Measurements from ENCODE around the gene CCDC171.
"Not testable (repeated sequence)": the region's sequence is repeated elsewhere in the genome, so short reads cannot be mapped to it uniquely, and the experiment has no call there.

CCDC171 gene

DNA sequence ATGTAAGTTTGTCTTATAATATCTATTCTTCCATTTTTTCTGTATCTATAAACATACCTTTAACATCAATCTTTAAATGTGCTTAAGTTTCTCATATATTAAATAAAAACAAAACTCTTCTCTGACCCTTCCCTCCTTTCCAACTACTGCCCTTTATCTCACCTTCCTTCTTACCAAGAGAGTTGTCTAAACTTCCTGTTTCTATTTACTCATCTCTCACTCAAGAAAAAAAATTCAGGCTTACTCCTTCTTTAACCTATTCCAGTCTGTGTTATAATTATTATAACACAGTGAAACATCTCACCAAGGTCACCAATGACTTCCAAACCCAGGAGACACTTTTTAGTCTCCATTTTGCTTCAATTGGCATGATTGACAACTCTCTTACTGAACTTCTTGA is 140.9 kb downstream of the CCDC171 start:
- no peak for DNase-seq (ENCODE audit: low read depth in 1 of 2, low spot score in 1 of 2)

GRCh38 chr9:15696979-15697378 is 144.1 kb downstream of the CCDC171 start:
- no peak for DNase-seq (ENCODE audit: low read depth in 1 of 2, low spot score in 1 of 2)

GRCh38 chr9:15697446-15697851 is 144.6 kb downstream of the CCDC171 start:
- DNase-seq (ENCODE audit: low read depth in 1 of 2, low spot score in 1 of 2): no peak

DNA sequence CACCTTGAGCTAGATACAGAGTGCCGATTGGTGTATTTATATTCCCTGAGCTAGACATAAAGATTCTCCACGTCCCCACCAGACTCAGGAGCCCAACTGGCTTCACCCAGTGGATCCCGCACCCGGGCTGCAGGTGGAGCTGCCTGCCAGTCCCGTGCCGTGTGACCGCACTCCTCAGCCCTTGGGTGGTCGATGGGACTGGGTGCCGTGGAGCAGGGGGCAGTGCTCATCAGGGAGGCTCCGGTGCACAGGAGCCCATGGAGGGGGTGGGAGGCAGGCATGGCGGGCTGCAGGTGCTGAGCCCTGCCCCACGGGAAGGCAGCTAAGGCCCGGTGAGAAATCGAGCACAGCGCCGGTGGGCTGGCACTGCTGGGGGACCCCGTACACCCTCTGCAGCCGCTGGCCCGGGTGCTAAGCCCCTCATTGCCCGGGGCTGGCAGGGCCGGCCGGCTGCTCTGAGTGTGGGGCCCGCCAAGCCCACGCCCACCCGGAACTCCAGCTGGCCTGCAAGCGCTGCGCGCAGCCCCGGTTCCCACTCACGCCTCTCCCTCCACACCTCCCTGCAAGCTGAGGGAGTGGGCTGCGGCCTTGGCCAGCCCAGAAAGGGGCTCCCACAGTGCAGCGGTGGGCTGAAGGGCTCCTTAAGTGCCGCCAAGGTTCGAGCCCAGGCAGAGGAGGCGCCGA is 147.2 kb downstream of the CCDC171 start:
- DNase-seq (ENCODE audit: low read depth in 1 of 2, low spot score in 1 of 2): not testable (repeated sequence)

- no peak for DNase-seq (ENCODE audit: low read depth in 1 of 2, low spot score in 1 of 2)
These were observed 154.2 kb downstream of the CCDC171 start for GRCh38 chr9:15707000-15707399.

DNA sequence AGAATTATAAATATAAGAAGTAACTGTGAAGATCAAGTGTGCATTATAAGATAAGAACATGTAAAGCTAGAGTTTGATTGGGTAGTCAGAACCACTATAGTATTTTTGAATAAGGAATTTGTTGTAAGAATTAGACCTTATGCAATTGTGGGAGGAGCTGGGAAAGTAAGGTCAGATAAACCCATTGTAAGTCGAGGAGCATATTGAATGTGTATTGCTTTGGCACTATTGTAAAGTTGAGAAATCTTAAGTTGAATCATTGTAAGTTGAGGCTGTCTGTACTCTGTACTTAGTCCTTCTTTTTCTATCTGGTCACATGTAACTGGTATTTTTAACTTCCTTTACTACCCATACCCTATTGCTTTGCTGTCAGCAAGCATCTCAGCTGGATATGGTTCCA is 158.7 kb downstream of the CCDC171 start:
- no peak for DNase-seq (ENCODE audit: low read depth in 1 of 2, low spot score in 1 of 2)

DNA sequence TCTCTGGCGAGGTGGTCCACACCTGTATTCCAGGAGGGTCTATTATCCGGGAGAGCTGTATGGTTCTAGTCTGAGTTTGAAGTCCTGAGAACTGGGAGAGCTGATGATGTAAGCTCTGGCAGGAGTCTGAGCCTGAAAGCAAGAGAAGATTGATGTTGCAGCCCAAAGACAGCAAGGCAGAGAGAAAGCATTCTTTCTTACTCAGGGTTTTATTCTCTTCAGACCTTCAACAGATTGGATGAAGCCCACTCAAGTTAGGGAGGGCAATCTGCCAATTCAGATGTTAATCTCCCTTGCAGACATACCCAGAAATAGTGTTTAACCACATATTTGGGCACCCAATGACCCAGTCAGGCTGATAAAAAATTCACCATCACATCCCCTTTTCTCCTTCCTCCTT is 159.1 kb downstream of the CCDC171 start:
- no peak for DNase-seq (ENCODE audit: low read depth in 1 of 2, low spot score in 1 of 2)

- DNase-seq (ENCODE audit: low read depth in 1 of 2, low spot score in 1 of 2): no peak
These were observed 161.9 kb downstream of the CCDC171 start for GRCh38 chr9:15714746-15715145.

- no peak for DNase-seq (ENCODE audit: low read depth in 1 of 2, low spot score in 1 of 2)
These were observed 164.6 kb downstream of the CCDC171 start for GRCh38 chr9:15717290-15717967.

- DNase-seq (ENCODE audit: low read depth in 1 of 2, low spot score in 1 of 2): no peak
These were observed 165.6 kb downstream of the CCDC171 start for GRCh38 chr9:15718423-15718822.

- no peak for DNase-seq (ENCODE audit: low read depth in 1 of 2, low spot score in 1 of 2)
These were observed 168.0 kb downstream of the CCDC171 start for GRCh38 chr9:15720861-15721260.

GRCh38 chr9:15722888-15723287 is 170.0 kb downstream of the CCDC171 start:
- DNase-seq (ENCODE audit: low read depth in 1 of 2, low spot score in 1 of 2): no peak

- no peak for DNase-seq (ENCODE audit: low read depth in 1 of 2, low spot score in 1 of 2)
These were observed 171.2 kb downstream of the CCDC171 start for GRCh38 chr9:15724016-15724415.

DNA sequence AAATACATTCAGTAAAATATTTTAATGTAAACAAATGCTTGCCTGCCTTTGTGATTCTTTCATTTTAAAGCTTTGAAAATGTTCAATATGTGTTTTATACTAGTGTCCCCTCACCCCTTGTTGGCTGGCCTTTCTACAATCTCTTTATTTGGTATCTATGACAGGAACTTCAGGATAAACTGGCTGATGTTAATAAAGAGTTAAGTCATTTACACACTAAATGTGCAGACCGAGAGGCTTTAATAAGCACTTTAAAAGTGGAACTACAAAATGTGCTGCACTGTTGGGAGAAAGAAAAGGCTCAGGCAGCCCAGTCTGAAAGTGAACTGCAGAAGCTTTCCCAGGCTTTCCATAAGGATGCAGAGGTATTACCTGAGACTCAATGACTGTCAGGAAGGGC is 171.8 kb downstream of the CCDC171 start:
- DNase-seq (ENCODE audit: low read depth in 1 of 2, low spot score in 1 of 2): no peak

GRCh38 chr9:15725953-15726352 is 173.1 kb downstream of the CCDC171 start:
- DNase-seq (ENCODE audit: low read depth in 1 of 2, low spot score in 1 of 2): no peak

DNA sequence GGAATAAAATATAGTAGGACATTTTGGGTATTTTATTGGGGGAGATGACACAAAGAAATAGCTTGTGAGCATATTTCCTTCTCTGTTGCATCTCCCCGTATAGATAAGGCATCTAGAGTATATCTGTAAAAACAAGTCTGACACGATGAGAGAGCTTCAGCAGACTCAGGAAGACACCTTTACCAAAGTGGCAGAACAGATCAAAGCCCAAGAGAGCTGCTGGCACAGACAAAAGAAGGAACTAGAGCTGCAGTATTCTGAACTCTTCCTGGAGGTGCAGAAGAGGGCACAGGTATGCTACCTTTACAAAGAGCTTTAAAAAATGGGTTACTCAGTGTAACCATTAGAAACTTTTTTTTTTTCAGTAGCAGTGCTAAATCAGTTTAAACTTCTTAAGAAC is 176.7 kb downstream of the CCDC171 start:
- no peak for DNase-seq (ENCODE audit: low read depth in 1 of 2, low spot score in 1 of 2)

DNA sequence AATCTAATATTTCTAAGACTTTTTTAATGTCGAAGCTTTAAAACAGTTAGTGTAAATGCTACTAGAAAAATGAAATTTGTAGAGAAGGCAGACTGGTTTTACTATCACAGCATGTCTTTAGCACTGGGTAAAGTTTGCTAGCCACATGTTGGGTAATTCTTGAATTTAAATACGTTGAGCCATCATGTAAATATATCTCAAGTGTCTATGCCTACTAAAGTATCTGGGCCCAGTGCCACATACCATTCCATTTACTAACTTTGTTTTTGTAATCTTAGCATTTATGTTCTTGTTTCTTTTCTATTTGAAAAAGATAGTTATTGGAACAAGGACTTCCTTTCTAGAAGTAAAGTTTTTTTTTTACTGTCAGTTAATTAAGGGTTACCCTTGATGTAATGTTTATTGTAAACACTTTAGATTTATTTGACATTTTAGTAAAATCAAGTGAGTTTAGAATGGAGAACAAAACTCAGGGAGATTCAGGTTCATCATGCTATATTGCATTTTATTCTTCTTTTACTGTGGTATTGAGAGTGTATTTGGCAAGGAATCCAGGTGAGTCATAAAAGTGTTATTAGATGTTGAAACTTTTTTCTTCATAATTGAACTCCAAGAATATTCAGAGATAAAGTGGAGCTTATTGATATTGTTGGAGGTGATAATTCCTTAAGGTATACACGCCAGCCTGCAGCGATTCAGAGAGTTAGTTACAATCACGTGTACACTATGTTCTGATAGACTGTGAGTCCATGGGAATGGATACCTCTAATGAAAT is 182.4 kb downstream of the CCDC171 start:
- DNase-seq (ENCODE audit: low read depth in 1 of 2, low spot score in 1 of 2): no peak

DNA sequence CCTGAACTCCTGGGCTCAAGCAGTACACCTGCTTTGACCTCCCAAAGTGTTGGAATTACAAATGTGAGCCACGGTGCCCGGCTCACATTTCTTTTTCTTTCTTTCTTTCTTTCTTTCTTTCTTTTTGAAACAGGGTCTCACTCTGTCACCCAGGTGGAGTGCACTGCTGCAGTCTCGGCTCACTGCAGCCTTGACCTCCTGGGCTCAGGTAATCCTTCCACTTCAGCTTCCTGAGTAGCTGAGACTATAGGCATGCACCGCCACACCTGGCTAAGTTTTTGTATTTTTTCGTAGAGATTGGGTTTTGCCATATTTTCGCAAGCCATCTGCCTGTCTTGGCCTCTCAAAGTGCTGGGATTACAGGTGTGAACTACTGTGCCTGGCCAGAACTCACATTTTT is 183.7 kb downstream of the CCDC171 start:
- no peak for DNase-seq (ENCODE audit: low read depth in 1 of 2, low spot score in 1 of 2)

DNA sequence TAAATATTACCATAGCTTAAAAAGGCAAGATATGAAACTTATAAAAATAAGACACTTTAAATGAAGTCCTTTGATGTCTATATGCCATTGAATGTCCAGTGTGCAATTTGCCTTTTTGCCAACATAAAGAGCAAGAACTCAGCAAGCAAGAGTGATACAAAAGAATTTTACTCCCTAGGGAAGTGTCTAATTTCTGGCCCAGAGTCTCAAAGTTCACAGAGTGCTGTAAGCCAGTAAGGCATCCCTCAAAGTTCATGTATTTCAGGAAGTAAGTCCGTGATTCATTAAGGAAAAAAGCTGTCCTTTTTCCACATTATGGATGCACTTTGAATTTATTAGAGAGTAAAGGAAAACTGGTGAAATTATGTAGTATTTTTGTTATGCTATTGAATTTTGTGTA is 185.2 kb downstream of the CCDC171 start:
- DNase-seq (ENCODE audit: low read depth in 1 of 2, low spot score in 1 of 2): no peak

DNA sequence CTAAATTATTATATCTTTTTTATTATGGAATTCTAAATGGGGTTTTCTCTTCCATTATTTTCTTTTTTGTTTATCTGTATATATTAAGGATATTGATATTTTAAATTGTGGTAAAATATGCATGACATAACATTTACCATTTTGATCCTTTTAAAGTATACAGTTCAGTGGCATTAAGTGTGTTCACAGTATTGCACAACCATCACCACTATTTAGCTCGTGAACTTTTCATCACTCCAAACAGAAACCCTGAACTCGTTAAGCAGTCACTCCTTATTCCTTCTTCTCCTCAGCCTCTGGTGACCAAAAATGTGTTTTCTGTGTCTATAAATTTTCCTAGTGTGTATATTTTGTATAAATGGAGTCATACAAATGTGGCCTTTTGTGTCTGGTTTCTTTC is 188.2 kb downstream of the CCDC171 start:
- no peak for DNase-seq (ENCODE audit: low read depth in 1 of 2, low spot score in 1 of 2)

DNA sequence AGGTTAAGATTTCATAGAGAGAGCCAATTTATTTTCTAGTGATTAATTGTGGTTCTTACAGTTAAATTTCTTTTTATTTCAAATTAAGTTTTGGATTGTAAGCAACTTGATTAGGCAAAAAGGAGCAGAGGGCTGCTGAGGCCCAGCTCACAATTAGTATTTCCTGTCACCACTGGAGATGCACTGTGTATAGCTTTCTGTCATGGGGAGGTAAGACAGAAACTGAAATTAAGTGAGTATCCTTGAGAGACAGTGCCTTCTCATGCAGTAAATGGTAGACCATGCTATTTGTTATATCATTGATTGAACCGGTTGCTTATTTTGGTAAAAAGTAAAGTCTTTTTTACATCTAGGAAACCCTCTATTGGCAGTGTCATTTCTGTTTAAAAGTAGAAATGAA is 190.7 kb downstream of the CCDC171 start:
- no peak for DNase-seq (ENCODE audit: low read depth in 1 of 2, low spot score in 1 of 2)

- DNase-seq (ENCODE audit: low read depth in 1 of 2, low spot score in 1 of 2): no peak
These were observed 191.4 kb downstream of the CCDC171 start for GRCh38 chr9:15744196-15744595.

Data from stimulated activated CD4-positive, alpha-beta T cell treated with anti-CD3 and anti-CD28 coated beads, Interleukin-15, amount 100 ng/mL, for 1 hour (primary cell).